Gastroesophageal sphincter (tissue), 3 donors: ENCODE measurements around the gene SAP130.

Experiments used
- POLR2A ChIP-seq, 2 donors: fragments of 450-650 bp; IDR thresholded peaks; one replicate each; pipeline ENCODE4 v1.6.1; 2017; ENCODE audit warnings: antibody characterized with exemption in 2 of 2, mild to moderate bottlenecking in 2 of 2, moderate library complexity in 1 of 2
- POLR2AphosphoS5 ChIP-seq: sonication (generic); formaldehyde crosslinking; IDR thresholded peaks from one replicate; pipeline ENCODE4 v1.6.1; 2017; ENCODE audit warnings: antibody characterized with exemption
- TF ChIP-seq, protein P1 (sequence below), 4 experiments: fragments of 200-600 bp in 2 of 4; fragments of 450-650 bp in 2 of 4; sonication (generic) in 1 of 4; IDR thresholded peaks; one replicate each; pipeline ENCODE4 v1.5.1; 2017 to 2019; ENCODE audit warnings: antibody characterized with exemption in 4 of 4, mild to moderate bottlenecking in 2 of 4, moderate library complexity in 2 of 4

DNA sequence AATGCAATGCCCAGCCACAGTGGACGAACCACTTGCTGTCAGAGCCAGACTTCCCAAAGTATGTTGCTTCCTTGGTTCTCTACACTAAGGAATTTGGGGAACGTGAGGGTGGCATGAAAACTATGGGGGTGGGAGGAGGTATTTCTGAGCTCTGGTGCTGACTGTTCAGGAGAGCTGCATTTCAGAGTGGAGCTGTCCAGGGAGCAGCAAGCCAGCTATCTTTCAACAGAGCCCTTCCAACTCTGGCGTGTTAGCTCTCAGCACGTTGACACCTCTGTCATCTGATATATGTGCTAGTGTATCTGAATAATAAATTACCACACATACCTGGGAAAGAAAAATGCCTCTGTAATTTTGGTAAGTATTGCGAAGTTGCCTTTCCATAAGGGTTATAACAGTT, 66.1 kb downstream of the SAP130 start:
- TF ChIP-seq POLR2A (IDR thresholded peaks at IDR 0.05) (no peak), POLR2AphosphoS5 (no peak)
- TF ChIP-seq, protein P1, sequence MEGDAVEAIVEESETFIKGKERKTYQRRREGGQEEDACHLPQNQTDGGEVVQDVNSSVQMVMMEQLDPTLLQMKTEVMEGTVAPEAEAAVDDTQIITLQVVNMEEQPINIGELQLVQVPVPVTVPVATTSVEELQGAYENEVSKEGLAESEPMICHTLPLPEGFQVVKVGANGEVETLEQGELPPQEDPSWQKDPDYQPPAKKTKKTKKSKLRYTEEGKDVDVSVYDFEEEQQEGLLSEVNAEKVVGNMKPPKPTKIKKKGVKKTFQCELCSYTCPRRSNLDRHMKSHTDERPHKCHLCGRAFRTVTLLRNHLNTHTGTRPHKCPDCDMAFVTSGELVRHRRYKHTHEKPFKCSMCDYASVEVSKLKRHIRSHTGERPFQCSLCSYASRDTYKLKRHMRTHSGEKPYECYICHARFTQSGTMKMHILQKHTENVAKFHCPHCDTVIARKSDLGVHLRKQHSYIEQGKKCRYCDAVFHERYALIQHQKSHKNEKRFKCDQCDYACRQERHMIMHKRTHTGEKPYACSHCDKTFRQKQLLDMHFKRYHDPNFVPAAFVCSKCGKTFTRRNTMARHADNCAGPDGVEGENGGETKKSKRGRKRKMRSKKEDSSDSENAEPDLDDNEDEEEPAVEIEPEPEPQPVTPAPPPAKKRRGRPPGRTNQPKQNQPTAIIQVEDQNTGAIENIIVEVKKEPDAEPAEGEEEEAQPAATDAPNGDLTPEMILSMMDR (IDR thresholded peaks at IDR 0.05) = no peak
